GM21381 (cell line): ENCODE data around the gene PSD2.
"Not testable (repeated sequence)": the region's sequence is repeated elsewhere in the genome, so short reads cannot be mapped to it uniquely, and the experiment has no call there.

Source experiments
- ATAC-seq: cut with Tn5 transposase; IDR thresholded peaks from one replicate; pipeline ENCODE4 v1.9.1; 2021; ENCODE audit warnings: mild to moderate bottlenecking, moderate library complexity; ENCODE audit not compliant: unreplicated experiment

The PSD2 gene

DNA sequence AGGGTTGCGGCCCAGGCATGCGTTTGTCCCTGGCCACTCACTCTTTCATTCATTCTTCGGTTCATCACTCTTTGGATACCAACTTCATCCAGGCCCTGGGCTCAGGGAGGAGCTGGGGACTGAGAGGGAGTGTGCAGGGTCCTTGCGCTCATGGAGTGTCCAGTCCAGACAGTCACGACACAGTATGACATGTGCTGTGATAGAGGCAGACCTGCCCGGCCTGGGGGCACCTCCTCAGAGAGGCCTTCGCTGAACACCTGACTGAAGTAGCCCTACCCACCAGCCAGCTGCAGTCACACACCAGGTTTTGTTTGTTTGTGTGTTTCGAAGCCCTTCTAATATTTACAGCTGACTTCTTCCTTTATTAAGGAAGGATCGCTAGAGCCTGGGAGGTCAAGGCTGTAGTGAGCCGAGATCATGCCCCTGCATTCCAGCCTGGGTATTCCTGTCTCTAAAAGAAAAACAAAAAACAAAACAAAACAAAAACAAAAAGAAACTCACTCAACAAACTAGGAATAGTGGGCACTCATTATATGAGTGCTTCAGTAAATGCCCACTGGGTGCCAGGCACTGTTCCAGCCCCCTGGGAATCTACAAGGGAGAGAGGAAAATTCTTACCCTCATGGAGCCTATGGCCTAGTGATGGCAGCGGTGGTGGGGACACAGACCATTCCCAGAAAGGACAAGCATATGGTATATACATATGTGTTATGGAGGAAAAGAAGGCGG, 6.3 kb upstream of the PSD2 start:
- ATAC-seq: no peak

- ATAC-seq: no peak
Observed at GRCh38 chr5:139789845-139790189, 5.8 kb upstream of the PSD2 start.

- no peak for ATAC-seq
Observed at GRCh38 chr5:139792218-139792617, 3.4 kb upstream of the PSD2 start.

GRCh38 chr5:139792655-139793054, 3.0 kb upstream of the PSD2 start:
- not testable (repeated sequence) for ATAC-seq

GRCh38 chr5:139794067-139794846, 1.4 kb upstream of the PSD2 start:
- no peak for ATAC-seq

DNA sequence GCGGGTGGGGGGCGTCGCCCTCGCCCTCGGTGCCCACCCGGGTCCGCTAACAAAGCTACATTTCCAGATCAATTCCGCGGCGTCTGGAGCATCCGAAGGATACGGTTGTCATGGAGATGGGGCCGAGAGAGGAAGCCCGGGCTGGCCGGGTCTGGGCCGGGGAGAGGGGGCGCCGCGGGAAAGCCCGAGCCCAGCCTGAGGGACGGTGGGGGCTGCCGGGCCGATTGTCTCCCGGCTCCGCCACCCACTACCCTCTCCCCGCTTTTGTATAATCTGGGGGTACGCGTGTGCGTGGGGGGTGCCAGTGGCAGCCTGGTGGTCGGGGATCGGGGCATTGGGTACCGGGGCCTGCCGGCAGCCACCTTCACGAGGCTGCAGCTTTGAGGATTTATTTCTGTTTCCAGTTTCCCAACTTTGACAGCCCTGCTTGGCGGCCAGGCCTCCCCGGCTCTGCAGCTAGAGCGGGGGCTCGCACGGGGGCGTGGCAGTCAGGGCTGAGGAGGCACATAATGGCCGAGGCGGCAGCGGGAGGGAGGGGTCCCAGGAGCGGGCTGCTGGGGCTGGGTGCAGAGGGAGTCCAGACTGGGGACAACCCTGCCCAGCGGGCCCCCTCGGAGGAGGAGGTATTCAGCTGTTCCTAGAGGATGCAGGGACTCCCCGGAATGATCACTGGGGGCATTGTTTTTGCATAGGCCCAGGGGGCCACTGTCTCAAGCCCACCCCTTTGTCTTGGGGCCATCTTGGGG, 626 bp downstream of the PSD2 start:
- ATAC-seq: no peak

DNA sequence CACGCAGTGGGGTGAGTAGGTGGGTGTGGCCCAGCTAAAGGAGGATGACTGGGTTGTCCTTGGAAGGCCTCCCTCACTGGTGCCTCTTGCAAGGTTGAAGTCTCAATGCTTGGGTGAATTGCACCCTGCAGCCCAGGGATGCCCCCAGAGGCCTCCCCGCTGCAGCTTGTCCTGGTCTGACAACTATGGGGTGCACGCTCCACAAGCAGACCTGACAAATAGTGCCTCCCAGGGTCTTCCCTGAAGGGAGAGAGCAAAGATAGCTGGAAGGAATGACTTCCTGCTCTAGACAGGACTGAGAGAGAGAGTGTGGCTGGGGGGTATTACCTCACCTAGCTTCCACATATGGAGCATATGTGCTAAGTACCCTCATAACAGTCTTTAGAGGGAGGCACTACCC, 1.7 kb downstream of the PSD2 start:
- no peak for ATAC-seq

GRCh38 chr5:139797856-139798510, 2.4 kb downstream of the PSD2 start:
- no peak for ATAC-seq

GRCh38 chr5:139798883-139799282, 3.3 kb downstream of the PSD2 start:
- no peak for ATAC-seq

DNA sequence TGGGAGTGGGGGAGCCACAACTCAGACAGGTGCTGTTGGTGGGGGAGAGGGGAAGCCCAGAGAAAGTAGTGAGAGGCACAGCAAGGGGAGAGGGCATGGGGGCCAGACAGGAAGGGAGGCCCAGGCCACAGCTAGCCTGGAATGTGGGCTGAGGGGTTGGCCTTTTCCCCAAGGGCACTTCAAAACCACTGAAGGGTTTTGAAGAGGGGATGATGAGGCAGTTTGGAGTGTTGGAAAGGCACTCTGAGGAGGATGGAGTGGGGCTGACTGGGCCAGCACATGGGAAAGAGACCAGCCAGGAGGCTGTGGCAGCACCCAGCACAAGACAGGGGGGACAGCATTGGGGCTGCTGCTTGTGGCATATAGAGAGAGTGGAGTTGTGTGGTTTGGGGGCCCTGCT, 3.8 kb downstream of the PSD2 start:
- no peak for ATAC-seq

DNA sequence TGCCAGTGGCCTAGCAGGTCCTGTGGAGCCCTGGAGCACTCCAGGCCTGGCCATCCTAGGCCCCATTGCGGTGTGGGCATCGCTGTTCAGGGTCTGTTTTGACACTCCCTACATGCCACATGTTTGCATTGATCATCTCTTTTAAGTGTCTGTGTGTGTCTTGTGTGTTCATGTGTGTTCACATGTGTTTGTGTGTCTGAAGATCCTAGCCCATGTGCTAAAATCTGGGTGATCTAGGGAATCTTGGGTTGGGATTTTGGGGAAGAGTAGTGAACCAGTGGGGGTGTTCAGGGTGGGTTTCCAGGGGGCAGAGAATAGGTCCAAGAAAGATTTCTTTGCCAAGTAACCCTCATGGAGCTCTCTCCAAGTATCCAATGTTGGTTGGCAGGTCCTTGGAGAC, 8.4 kb downstream of the PSD2 start:
- ATAC-seq: no peak

GRCh38 chr5:139804800-139805397, 9.3 kb downstream of the PSD2 start:
- no peak for ATAC-seq

DNA sequence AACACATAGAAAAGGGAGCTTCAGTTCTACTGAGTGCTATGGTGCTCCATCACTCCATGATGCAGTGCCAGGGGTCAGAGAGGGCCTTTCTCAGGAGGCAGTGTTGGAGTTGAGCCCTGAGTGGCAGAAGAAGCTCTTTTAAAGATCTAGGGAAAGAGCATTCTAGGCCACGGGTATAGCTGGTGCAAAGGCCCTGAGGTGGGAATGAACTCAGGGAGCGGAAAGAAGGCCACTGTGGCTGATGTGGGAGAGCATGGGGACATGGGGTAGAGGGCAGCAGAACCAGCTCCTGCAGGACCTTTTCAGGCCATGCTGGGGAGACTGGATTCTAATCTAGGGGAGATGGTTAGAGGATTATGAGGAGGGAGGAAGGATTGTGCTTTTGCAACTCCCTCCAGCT, 9.9 kb downstream of the PSD2 start:
- no peak for ATAC-seq

- no peak for ATAC-seq
Observed at GRCh38 chr5:139806111-139806510, 10.5 kb downstream of the PSD2 start.

GRCh38 chr5:139806726-139807646, 11.4 kb downstream of the PSD2 start:
- ATAC-seq: no peak

- no peak for ATAC-seq
Observed at GRCh38 chr5:139807647-139808030, 12.0 kb downstream of the PSD2 start.

DNA sequence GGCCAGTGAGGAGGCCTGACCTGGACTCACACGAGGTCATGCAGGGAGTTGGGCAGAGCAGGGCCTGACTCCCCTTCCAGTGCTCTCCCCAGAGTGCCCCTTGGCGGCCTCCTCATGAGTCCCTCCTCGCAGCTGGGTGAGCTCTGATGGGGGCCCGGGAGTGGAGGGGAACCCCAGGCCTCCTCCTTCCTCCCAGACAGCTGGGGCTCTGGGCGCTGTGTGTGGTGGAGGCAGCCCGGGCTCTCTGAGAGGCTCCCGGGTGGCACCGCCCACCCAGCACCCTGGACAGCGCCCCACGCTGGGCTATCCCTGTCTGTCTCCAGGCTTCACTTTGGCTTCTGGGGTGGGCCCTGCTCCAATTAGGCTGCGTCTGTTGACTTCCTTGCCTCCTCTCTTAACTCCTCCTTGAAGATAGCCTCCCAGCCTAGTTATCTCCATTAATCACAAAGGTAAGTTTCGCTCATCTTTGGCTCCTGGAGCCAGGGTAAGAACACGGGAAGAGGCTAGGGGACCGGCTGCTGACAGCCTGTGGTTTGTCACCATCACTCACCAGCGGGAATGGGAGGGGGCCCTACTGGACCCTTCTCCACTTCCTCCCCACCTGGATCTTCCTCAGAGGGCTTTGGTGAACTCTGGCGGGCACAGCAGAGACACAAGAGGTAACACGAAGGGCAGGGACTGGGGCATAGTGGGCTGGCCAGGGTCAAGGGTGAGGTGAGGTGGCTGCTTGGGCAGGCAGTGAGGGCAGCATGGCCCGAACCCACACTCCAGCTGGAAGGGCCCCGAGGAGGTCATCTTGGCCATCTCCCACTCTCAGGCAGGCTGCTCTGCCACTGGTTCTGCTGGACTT, 13.1 kb downstream of the PSD2 start:
- ATAC-seq: no peak

DNA sequence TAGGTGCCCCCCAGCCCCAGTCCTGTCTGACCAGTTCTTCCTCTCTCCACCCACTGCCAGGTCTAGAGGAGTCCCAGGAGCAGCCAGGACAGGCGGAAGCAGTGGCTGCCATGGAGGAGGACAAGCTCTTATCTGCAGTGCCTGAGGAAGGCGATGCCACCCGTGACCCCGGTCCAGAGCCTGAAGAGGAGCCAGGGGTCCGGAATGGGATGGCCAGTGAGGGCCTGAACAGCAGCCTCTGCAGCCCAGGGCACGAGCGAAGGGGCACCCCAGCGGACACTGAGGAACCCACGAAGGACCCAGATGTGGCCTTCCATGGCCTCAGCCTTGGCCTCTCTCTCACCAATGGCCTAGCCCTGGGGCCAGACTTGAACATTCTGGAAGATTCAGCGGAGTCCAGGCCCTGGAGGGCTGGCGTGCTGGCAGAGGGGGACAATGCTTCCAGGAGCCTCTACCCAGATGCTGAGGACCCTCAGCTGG, 13.8 kb downstream of the PSD2 start:
- ATAC-seq: no peak
